HG03097 (cell line): ENCODE data around the gene MRPS7.
"Not testable (repeated sequence)": the region's sequence is repeated elsewhere in the genome, so short reads cannot be mapped to it uniquely, and the experiment has no call there.

Experiments used
- ATAC-seq: cut with Tn5 transposase; IDR thresholded peaks from one replicate; pipeline ENCODE4 v1.9.1; 2021; ENCODE audit not compliant: unreplicated experiment, low FRiP score

The MRPS7 gene

GRCh38 chr17:75270966-75271232 lies 9.2 kb downstream of the MRPS7 start, which contains the start of gene MIF4GD:
Gene MIF4GD, minus strand, starts transcription at chr17:75271231. Its CDS starts 1,036 bp downstream, at chr17:75270195.
- peak; percentile 16 for ATAC-seq

GRCh38 chr17:75271233-75271954 lies 9.7 kb downstream of the MRPS7 start:
- ATAC-seq: peak; percentile 65

DNA sequence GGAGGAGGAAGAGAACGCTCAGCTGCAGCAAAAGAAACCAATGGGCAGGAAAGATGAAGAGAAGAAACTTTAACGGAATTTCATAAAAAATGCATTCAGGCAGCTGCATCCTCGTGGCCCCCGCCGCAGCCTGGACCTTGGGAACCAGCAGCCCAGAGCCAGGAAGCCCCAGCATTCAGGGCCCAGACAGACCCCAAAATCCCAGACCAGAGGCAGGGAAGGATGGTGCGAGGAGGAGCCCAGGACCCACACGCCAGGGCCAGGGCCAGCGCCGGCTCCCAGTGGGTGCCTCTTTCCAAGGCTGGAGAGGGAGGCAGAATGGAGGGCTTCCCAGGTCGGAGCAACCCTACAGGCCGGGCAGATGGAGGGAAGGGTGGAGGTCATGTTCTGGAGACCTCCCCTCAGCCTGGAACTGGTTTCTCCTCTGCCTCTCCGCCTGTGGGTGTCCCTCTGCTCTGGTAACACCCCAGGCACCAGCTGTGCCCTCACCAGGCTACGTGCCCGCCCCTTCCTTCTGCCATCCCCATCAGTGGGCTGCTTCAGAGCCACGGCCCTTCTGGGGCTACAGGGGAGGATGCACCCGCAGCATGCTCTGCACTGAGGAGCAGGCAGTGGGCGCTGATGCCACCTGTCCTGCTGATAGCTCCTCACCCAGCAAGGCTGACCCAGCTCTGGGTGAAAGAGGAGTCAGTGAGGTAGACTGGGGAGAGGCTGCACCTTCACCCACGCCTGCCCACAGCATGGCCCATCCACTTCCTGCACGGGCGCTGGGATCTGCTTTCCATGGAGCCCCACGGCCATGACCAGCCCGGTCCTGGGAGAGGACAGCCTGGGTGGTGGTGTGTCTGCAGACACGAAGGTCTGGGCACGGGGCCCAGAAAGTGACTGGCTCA lies 10.5 kb downstream of the MRPS7 start:
- no peak for ATAC-seq

DNA sequence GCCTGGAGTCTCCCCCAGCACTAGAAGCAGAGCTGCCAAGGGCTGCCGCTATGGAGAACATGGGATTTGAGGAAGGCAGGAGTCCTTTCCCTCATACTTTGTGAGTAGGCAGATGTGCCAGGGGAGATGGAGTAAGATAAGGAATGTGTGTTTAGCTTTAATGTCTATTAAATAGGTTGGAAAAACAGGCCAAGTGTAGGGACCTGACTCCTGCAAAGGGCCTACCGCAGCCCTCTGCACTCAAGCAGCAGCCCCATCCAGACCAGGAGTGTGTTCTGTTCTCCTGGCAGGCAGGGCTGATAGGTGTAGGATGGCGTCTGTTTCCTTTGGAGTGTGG lies 11.1 kb downstream of the MRPS7 start:
- ATAC-seq: no peak

DNA sequence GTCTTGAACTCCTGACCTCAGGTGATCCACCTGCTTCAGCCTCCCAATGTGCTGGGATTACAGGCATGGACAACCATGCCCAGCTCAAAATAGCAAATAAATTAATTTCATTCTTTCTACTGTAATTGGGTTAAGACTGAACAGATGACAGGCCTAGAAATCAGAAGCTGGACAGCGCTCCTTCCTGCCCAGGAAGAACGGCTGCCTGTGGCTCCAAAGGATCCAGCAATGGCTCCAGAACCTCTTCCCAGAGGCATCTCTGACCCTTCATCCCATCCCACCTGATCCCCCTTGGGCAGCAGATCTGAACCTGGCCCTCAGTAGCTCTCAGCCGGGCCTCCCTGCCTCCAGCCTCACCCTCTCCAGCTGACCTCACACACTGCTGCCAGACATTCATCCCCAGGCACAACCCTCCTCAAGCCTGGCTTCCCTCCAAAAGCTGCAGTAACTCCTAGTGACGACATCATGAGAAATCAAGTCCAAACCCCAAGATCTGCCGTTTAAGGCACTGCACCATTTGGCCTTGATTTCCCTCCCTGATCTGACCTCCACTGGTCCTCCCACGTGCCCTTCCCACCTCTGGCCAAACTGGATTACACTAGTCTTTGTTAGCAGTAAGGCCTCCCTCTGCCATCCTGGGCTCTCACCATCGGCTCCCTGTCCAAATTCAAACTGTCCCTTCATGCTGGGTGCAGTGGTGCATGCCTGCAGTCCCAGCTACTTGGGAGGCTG lies 12.5 kb downstream of the MRPS7 start:
- no peak for ATAC-seq

GRCh38 chr17:75277664-75278071 lies 16.0 kb downstream of the MRPS7 start:
- ATAC-seq: no peak

DNA sequence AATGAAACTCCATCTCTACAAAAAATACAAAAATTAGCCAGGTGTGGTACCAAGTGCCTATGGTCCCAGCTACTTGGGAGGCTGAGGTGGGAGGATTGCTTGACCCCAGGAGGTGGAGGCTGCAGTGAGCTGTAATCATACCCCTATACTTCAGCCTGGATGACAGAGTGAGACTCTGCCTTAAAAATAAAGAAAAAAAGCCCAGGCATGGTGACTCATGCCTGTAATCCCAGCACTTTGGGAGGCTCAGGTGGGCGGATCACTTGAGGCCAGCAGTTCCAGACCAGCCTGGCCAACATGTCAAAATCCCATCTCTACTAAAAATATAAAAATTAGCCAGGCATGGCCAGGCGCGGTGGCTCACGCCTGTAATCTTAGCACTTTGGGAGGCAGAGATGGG lies 18.5 kb downstream of the MRPS7 start:
- ATAC-seq: not testable (repeated sequence)

GRCh38 chr17:75285123-75285522 lies 23.4 kb downstream of the MRPS7 start:
- no peak for ATAC-seq

DNA sequence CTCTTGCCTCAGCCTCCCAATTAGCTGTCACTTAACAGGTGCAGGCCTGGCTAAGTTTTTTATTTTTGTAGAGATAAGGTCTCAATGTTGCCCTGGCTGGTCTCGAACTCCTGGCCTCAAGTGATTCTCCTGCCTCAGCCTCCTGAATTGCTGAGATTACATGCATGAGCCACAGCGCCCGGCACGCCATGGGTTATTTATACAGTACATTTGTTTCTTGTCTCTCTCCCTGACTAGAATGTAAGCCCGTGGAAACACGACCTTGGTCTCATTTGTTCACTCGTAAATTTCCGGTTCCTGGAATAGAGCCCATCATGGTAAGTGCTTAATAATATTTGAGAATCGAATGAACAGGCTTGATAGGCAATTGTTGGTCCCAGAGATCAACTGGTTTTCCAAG lies 25.5 kb downstream of the MRPS7 start:
- no peak for ATAC-seq

DNA sequence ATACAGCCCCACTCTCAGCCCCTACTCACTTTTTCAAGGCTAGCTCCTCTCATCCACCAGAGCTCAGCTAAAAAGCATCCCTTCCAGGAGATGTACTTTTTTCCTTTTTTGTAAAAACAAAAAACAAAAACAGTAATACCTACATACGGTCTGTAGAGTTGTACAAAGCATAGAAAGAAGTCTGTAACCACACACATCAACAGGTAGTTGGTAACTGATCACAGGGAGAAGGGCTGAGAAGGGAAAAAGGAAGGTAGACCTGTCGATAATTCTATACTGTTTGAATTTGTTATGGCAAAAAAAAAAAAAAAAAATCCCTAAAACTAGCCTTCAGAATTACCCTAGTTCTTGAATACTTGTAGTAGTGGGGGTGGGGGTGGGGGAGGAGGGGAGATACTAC lies 26.7 kb downstream of the MRPS7 start:
- no peak for ATAC-seq

DNA sequence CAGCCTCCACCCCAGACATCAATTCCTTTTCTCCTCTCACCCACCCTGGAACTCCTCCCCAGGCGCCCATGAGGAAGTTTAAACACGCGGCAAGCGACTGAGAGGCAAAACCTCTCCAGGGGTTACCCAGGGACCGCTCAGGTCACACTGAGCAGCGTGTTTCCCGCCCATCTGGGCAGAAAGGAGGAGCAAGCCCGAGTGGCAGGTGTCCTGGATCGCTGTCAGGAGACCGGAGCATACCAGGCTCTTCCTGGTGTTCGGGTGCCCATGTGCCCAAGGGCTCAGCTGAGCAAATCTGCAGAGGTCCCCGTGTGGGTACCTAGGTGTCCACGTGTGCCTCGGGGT lies 27.1 kb downstream of the MRPS7 start:
- no peak for ATAC-seq

DNA sequence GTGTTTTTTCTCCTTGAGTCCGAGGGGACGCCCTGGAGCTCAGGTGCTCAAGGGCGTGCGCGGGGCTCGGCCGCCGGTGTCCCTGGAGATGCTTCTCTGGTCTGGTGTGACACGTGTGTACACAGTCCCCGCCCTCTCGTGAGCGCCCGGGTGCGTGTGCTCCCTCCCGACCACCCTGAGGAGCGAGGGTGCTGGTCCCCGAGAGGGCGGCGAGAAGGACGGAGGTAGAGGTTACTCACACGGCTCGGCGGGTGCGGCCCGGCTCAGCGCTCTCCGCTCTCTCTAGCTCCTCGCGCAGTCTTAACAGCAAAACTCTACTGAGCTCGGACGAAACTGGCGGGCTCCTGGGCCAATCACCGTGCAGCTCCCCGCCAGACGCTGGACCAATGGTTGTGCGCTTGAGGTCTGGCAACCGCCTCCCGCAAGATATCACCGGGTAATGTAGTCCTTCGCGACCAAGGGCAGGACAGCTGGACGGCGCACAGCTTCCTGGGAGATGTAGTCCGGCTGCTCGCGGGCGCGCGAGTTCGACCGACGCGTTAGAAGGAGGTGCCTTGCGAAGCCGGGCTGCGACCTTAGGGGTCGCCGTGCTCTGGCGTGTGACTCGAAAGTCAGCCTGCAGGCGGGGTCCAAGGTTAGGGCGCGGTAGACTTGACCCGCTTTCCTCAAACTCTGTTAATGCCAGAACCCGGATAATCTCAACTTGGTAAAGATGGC lies 27.6 kb downstream of the MRPS7 start, which contains the start of gene SLC25A19:
SLC25A19 (minus strand) TSS at position 319 of the 717 bp plus-strand sequence. CDS start 2,669 bp downstream, outside the sequence.
- ATAC-seq: peak; percentile 86

DNA sequence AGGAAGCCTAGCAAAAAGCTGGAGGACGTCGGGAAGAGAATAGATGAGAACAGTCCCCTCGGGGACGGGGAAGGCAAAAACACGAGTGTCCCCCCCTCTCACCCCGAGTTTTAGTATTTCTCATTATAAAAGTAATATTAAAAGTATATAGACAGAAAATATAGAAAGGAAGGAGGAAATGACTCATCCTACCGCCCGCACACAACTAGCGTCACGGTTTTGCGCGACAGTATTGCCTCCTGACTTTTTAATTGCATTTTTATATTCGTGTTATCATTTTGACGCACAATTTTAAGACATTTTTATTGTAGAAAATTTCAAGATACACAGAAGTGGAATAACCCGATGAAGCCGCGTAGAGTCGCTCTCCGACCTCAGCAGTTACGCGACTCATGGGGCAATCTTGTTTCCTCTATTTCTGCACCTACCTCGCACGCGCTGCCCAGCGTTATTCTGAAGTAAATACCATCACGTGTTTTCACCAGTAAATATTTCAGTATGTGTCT lies 28.2 kb downstream of the MRPS7 start:
- peak; percentile 25 for ATAC-seq

GRCh38 chr17:75292810-75293448 lies 31.2 kb downstream of the MRPS7 start:
- ATAC-seq: not testable (repeated sequence)

DNA sequence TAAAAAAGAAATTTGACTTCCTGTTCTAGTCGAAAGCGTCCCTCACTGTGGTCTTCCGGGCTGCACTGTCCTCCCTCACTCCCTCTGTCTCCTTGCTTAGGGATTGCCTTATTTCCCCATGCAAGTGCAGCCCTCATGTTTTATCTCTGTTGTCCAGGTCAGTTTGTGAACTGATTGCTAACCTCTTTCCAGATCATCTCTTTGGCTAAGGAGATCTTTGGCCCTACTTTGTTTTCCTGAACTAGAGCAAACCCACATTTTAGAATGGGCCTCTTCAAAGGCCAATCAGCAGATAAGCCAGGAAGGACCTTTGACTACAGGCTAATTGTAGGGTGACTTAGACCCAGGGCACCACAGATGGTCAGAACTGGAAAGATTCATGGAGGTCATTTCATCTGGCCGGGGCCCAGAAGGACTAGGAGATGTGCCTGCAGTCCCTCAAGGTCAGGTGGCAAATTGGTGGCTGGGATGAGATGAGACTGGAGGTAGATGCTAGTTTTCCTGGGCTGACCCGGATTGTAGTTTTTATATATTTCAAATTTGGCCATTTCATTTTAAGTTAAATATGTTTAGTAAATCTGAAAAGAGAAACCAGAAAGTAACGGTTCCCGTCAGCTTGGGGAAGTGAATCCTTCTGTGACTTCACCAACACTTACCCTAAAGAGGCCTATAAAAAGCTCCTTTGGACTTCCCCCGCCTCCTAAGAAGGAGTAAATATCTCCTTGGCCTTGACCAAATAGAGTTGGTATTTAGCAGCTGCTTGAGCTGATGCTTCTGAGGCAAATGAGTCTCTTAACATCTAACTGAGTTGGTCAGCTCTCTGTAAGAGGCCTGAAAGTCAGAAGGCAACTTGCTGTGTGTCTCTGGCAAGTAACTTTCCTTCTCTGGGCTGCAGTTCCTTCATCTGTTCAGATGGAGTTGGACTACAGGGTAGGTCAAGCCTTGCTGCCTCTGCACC lies 33.8 kb downstream of the MRPS7 start:
- peak; percentile 56 for ATAC-seq

DNA sequence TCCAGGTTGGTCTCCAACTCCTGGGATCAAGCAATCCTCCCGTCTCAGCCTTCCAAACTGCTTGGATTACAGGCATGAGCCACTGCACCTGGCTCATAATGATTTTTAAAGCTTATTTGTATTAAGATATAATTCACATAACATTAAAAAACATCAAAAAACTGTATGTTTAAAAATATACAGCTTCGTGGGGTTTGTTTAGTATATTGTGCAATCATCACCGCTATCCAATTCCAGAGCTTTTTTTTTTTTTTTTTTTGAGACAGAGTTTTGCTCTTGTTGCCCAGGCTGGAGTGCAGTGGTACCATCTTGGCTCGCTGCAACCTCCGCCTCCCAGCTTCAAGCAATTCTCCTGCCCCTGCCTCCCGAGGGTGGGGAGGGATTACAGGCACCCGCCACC lies 38.6 kb downstream of the MRPS7 start:
- no peak for ATAC-seq

- no peak for ATAC-seq
Measured at GRCh38 chr17:75301049-75301448, 39.4 kb downstream of the MRPS7 start.

DNA sequence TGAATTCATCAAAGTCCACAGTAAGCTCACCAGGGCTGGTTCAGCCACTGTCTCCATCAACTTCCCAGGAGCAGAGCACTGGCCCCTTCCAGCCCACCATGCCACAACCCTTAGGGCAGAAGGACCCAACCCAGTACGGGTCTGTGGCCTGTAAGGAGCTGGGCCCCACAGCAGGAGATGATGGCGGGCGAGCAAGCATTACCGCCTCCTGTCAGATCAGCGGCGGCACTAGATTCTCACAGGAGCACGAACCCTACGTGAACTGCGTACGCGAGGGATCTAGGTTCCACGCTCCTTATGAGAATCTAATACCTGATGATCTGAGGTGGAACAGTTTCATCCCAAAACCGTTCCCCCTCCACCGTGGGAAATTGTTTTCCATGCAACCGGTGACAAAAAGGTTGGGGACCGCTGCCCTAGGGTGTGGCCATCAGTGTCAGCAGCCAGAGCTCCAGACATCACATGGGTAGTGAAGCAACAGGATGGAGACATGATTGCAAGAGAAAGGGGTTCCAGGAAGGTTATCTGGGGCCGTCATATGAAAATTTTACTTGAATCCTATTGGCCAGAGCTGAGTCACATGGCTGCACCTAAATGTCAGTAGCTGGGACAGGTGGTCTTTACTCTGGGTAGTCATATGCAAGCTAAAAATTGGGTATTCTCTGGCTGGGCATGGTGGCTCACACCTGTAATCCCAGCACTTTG lies 40.0 kb downstream of the MRPS7 start:
- no peak for ATAC-seq
